HFF-Myc (cell line): ENCODE results near the gene PLA2G3.

Experiments
- DNase-seq: peaks from one replicate; pipeline ENCODE4 v3.0.0-alpha.2; 2011; ENCODE audit warnings: low read depth; ENCODE audit errors: extremely low read depth
- H3K4me3 ChIP-seq: replicated peaks from 2 replicates; pipeline ENCODE4 v1.5.1; 2011; ENCODE audit warnings: low read depth, mild to moderate bottlenecking, control low read depth, low read length
- TF ChIP-seq, protein P1 (sequence below): IDR thresholded peaks from 2 replicates; pipeline ENCODE4 v1.5.1; 2012; ENCODE audit warnings: mild to moderate bottlenecking, low read depth, low read length, control low read depth; ENCODE audit errors: missing control alignments

The PLA2G3 gene

DNA sequence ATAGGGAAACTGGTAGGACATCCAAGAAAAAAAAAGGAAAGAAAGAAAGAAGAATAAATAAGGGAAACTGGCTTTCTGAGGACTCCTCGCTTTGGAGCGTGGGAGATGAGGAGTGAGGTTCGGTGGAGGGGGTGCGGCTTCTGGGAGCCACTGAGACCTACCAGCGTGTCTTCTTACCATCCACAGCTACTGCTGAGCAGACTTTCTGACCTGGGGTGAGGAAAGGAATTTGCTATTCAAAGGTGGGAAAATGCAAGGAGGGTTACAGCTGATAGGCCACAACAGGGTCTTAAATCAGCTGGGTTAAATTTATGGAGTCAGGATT lies 32.5 kb downstream of the PLA2G3 start:
- DNase-seq, result no peak
- TF ChIP-seq, protein P1, sequence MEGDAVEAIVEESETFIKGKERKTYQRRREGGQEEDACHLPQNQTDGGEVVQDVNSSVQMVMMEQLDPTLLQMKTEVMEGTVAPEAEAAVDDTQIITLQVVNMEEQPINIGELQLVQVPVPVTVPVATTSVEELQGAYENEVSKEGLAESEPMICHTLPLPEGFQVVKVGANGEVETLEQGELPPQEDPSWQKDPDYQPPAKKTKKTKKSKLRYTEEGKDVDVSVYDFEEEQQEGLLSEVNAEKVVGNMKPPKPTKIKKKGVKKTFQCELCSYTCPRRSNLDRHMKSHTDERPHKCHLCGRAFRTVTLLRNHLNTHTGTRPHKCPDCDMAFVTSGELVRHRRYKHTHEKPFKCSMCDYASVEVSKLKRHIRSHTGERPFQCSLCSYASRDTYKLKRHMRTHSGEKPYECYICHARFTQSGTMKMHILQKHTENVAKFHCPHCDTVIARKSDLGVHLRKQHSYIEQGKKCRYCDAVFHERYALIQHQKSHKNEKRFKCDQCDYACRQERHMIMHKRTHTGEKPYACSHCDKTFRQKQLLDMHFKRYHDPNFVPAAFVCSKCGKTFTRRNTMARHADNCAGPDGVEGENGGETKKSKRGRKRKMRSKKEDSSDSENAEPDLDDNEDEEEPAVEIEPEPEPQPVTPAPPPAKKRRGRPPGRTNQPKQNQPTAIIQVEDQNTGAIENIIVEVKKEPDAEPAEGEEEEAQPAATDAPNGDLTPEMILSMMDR, result no peak
- peak overlapping the region; percentile 36 for H3K4me3 ChIP-seq

DNA sequence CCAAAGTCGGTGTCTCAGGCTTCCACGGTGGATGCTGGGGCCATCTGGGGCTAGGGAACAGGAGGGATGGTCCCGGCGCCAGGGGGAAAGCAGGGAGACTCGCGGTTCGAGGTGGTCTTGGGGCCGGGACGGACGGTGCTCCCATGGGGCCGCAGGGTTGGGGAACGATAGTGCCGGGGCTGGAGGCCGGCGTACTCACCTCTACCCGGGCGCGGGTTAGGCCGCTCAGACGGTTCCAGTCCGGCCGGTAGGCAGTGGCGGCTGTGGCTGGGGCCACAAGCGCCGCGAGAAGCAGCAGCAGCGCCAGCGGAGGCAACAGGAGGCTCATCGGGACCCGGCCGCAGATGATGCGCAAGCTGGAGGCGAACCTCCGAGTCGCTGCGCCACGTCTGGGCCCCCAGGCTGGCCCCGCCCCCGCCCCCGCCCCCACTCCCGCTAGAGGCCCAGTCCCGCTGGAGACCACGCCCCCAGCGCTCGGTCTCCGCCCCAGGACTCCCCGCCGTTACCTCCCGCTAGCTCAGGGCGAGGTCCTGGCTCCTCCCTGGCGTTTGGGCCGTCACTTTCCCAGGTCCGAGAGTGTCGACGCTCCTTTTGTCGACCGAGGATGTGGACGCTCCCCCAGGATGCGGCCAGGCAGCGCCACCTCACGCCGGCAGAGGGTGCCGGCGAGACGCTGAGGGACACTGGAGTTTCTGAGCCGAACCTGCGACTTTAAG lies 33.0 kb downstream of the PLA2G3 start, which contains the start of gene SELENOM:
SELENOM (minus strand) TSS at position 391 of the 716 bp plus-strand sequence; CDS start at position 328, 63 bp downstream.
- DNase-seq, result peak; percentile 94
- TF ChIP-seq, protein P1, result peak; percentile 96
- peak within 1 kb of the TSS; percentile 76 for H3K4me3 ChIP-seq

DNA sequence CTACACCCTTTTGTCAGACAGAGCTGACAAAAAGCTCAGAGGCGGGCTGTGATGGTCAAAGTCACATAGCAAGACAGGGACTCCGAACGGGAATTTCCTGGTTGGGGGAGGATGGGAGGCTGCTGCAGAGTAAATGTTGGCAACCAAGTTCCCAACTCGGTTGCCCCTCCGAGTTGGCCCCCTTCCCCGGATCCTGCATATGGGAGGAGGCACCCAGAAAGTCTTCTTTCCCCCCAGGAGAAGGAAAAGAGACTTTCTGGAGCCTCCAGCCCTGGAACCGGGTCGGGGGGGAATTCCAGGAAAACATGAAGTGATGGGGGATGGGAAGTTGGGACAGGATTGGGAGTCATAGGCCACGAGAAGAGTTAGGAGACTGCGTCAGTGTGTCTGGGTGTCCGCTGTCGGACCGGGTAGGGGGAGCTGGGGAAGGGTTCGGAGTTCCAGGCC lies 33.6 kb downstream of the PLA2G3 start:
- DNase-seq, result no peak
- peak overlapping the region; percentile 76 for H3K4me3 ChIP-seq
- TF ChIP-seq, protein P1, result no peak

DNA sequence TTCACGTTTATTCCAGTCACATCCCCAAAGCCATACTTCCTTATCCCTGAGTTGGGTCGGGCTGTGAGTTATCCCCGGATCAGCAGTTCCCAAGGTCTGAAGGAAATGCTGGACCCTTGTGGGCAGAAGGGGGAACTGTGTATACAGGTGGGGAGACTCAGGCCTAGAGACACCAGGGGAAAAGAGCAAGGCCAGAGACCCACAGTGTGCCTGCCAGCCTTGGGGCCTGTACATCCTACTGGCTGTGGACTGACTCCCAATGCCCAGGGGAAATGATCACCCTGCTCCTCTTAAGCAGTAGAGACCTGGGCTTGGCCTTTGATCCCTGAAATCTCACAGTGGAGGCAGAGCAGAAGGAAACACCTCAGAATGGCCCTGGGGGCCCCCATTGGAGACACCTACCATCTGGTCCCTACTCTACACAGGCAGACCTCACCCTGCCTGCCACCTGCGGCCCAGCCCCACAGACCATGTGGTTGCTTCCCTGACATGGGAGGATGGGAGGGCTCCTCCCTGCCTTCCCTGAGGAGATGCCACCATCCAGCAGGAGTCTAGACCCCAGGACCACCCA lies 34.2 kb downstream of the PLA2G3 start:
- peak overlapping the region; percentile 76 for H3K4me3 ChIP-seq
- TF ChIP-seq, protein P1, result no peak

DNA sequence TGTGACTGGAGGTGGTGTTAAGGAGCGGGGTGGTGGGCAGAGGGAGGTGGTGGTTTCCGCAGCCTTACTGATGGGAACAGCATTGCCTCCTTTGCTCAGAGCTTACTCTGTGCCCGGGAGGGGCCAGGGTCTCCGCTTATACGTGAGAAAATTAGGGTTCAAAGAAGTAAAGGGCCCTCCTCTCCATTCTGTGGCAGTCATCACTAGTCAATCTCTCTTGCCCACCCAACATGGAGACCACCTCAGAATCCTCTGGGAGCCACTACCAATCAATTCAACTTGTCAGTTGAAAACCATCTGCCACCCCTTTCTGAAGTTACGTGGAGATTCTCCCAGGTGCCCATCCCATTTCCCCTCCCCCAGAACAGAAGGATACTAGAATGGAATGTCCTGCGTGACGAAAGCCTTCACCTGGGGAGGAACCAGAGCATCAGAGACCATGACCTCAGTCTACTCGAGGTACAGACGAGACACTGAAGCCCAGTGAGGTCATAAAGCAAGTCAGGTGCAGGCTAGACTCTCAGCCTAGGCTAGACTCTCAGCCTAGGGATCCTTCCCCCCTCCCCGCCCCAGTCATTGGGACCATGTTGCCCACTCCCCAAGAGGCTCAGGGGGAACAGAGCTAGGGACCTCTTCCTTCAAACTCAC lies 34.9 kb downstream of the PLA2G3 start:
- TF ChIP-seq, protein P1, result no peak
- no peak for DNase-seq
- peak overlapping the region; percentile 76 for H3K4me3 ChIP-seq

More for the DNA sequence above, 34.2 kb downstream of the PLA2G3 start:
- no peak for DNase-seq

DNA sequence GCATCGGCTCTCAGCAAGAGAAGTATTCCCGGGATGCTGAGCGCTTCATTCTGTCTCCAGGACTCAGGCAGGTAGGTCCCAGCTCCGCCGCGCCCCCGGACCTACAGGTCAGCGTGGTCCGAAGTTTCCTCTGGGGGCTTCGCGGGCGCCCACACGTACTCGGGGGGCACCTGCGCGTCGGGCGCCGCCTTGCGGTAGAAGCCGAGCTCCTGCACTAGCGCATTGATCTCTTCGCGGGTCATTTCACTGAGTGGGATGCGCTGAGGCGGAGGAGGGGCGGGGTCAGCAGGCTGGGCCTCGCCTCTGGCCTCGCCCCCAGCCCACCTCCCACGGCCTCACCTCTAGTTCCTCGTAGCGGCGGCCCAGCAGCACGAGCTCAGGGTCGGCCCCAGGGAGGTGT lies 35.4 kb downstream of the PLA2G3 start:
- DNase-seq, result no peak
- H3K4me3 ChIP-seq, result no peak overlapping the region

More for the DNA sequence above, 35.4 kb downstream of the PLA2G3 start:
- TF ChIP-seq, protein P1, result peak; percentile 5
